GM06990 (cell line): Measurements from ENCODE around the gene COL9A3.

Experiments used
- DNase-seq: peaks from one replicate; pipeline ENCODE4 v3.0.0-alpha.2; 2011; ENCODE audit not compliant: insufficient read length; ENCODE audit errors: extremely low read depth
- H3K27me3 ChIP-seq: replicated peaks from 2 replicates; pipeline ENCODE4 v1.6.0; 2011; ENCODE audit warnings: low read length; ENCODE audit not compliant: control insufficient read depth, insufficient read depth
- H3K36me3 ChIP-seq: 2 replicates; pipeline ENCODE4 v1.5.1; 2011; ENCODE audit warnings: low read length; ENCODE audit not compliant: control insufficient read depth, insufficient read depth
- H3K4me3 ChIP-seq: replicated peaks from 2 replicates; pipeline ENCODE4 v1.5.1; 2011; ENCODE audit warnings: low read depth, mild to moderate bottlenecking, control low read depth, low read length
- TF ChIP-seq, protein P1 (sequence below): IDR thresholded peaks from 2 replicates; pipeline ENCODE4 v1.5.1; 2011; ENCODE audit warnings: low read length, control low read depth, mild to moderate bottlenecking, inconsistent platforms; ENCODE audit not compliant: insufficient read depth, poor library complexity, severe bottlenecking

Gene COL9A3

DNA sequence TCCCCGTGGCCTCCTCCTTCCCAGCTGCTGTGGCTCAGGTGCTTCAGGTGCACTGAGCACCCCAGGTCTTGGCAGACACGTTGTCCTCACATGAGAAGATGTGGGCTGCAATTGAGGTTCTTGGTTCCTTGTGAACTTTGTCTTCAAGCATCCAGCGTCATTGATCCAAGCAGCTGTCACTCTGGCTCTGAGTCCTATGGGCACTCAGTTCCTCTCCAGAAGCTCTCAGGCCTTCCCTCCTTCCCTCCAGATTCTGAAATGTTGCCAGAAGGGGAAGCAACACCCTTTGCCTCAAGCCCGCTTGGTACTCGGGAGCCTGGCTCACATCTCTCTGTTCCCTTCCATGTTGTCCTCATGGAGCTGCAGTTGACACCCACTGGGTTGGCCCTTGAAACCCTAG lies 29.0 kb upstream of the COL9A3 start:
- no peak overlapping the region for H3K4me3 ChIP-seq
- TF ChIP-seq, protein P1, sequence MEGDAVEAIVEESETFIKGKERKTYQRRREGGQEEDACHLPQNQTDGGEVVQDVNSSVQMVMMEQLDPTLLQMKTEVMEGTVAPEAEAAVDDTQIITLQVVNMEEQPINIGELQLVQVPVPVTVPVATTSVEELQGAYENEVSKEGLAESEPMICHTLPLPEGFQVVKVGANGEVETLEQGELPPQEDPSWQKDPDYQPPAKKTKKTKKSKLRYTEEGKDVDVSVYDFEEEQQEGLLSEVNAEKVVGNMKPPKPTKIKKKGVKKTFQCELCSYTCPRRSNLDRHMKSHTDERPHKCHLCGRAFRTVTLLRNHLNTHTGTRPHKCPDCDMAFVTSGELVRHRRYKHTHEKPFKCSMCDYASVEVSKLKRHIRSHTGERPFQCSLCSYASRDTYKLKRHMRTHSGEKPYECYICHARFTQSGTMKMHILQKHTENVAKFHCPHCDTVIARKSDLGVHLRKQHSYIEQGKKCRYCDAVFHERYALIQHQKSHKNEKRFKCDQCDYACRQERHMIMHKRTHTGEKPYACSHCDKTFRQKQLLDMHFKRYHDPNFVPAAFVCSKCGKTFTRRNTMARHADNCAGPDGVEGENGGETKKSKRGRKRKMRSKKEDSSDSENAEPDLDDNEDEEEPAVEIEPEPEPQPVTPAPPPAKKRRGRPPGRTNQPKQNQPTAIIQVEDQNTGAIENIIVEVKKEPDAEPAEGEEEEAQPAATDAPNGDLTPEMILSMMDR, result no peak
- no peak for DNase-seq
- H3K27me3 ChIP-seq, result no peaks in the 10 kb centered on the region; the same call in 1 of the 2 replicates
- no peaks in the 10 kb centered on the region for H3K36me3 ChIP-seq

DNA sequence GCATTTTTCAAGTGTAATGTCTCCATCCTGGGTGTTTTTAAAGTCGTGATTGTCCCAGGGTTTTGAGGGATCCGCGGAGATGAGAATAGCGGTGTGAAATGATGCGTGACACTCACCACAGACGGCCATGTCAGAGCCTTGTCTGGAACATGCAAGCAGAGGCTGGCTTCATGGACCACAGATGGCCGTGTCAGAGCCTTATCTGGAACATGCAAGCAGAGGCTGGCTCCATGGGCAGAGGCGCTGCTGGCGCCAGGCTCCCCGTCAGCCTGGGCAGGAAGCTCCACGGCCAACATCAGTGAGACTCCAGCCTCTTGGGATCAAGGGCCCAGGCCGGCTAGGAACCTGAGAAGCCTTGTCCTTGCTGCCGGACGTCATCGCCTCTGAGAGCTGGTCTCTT lies 28.2 kb upstream of the COL9A3 start:
- H3K27me3 ChIP-seq, result no peaks in the 10 kb centered on the region; the same call in 1 of the 2 replicates
- DNase-seq, result no peak
- TF ChIP-seq, protein P1, result no peak
- H3K36me3 ChIP-seq, result no peaks in the 10 kb centered on the region
- H3K4me3 ChIP-seq, result no peak overlapping the region

DNA sequence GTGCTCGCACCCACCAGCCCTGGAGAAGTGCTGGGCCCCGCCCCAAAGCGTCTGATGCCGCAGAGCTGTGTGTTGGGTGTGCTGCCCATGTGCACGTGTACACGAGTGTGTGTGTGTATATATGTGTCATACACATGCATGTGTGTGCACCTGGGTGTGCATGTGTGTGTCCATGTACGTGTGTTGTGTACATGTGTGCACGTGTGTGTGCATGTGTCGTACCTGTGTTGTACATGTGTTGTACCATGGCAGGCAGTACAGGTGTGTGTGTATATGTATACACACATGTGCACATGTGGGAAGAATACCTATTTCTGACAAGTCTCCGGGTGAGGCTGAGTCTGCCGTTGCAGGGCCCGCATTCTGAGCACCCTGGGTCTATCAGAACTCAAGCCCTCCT lies 26.8 kb upstream of the COL9A3 start:
- no peaks in the 10 kb centered on the region; the same call in 1 of the 2 replicates for H3K27me3 ChIP-seq
- DNase-seq, result no peak
- H3K36me3 ChIP-seq, result no peaks in the 10 kb centered on the region
- TF ChIP-seq, protein P1, result no peak
- no peak overlapping the region for H3K4me3 ChIP-seq

DNA sequence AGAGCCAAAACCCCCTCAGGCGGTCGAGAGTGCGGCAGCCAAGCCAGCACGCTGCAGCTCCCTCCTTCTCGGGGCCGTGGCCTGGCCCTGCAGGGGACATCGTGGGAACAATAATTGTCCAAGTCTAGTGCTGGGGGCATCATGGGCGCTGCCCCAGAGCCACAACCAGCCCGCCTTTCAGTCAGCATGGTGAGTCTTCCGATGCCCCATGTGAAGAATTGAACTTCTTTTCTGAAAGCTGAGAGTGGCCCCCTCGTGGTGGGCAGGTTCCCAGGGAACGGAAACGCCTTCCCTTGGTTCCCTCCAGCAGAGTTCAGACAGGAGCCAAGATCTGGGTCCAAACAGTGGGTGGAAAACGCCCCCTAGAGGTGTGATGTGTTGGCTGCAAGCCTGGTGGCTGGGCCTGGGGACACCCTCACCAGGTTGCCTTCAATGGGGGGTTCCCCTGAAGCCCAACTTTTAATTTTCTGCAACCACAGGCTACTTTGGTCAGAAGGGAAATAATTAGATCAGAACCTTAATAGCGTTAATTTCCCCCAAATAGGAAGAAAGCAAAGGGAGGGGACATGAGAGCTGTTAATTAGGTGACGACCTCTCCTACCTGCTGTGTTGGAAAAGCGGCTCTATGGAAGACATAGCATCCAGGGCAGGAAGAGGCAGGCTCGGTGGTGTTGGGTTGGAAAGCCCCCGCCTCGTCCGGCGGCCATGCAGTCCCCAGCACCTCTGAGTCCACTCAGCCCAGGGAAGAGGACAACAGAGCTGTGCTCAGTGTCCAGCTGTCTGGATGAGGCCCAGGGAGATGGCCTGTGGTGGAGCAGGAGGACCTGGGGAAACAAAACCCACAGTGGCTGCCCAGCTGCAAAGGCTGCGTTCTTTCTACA lies 25.3 kb upstream of the COL9A3 start:
- no peaks in the 10 kb centered on the region for H3K36me3 ChIP-seq
- DNase-seq, result peak; percentile 55
- no peak overlapping the region for H3K4me3 ChIP-seq
- TF ChIP-seq, protein P1, result peak; percentile 95
- no peaks in the 10 kb centered on the region for H3K27me3 ChIP-seq

DNA sequence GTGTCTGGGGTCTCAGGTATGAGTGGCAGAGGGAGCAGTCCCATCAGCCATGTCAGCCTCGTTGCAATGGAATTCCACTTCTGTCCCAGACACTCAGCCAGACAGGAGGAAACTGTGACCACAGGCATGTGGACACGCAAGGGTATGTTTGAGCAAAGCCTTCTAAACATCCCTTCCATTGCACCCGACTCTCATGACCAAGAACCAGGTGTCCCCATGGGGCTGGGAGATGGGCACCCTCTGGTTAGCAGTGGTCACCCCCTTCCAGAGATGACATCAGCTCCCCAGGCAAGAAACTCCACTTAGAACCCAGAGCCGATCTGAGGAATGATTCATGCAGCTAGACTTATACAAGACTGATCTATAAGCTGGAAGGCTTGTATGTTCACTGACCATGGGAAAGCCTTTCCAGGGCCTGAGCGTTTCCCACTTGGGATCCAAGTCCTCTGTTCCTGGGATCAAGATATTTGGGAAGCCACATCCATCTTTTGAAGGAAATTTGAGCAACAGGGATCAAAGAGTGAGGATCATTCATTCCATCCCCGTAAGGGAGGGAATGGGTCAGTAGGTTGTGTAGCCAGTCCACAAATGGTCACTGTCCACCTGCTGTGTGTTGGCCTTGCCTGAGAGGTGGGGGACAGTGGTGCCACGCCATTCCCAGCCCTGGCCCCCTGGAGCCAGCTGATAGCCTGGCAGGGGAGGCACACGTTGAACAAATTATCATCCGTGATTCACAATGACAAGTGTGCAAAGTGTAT lies 24.5 kb upstream of the COL9A3 start:
- H3K27me3 ChIP-seq, result no peaks in the 10 kb centered on the region
- H3K36me3 ChIP-seq, result no peaks in the 10 kb centered on the region
- H3K4me3 ChIP-seq, result no peak overlapping the region
- TF ChIP-seq, protein P1, result no peak
- no peak for DNase-seq
